K562 (cell line): ENCODE results near the gene PCID2. TPM values are rescaled to one million over a fixed set of nuclear protein-coding genes. Genes with fewer than 3 reads are reported as not detected.
"Not testable (repeated sequence)": the region's sequence is repeated elsewhere in the genome, so short reads cannot be mapped to it uniquely, and the experiment has no call there.

Experiments used
- ATAC-seq: fragments of 200-7000 bp; cut with Tn5 transposase; 3 replicates; pipeline ENCODE4 v1.9.1; 2020; ENCODE audit warnings: moderate library complexity
- BruUV-seq: library from RNA; stranded (reverse); fragments of 400-500 nt; replicated peaks from 2 replicates; lab custom pipeline; 2021; lab: Mats Ljungman, UMichigan
- CTCF ChIA-PET: fragments of 300-600 bp; formaldehyde crosslinking; extraction: SDS; loops from one replicate; lab custom pipeline; 2021; ENCODE audit warnings: low intra/inter-chr PET ratio; lab: Yijun Ruan, JAX
- POLR2A ChIA-PET: fragments of 300-600, 350-650 bp; sonication (Branson Sonifier 250); formaldehyde crosslinking; extraction: SDS; loops from one replicate; lab custom pipeline; 2021; ENCODE audit warnings: antibody characterized with exemption, inconsistent platforms; lab: Yijun Ruan, JAX
- DNase-seq, 4 experiments: peaks; one replicate each; pipeline versions ENCODE4 v3.0.0 to v3.0.0-alpha.2; 2011 to 2018; ENCODE audit warnings: low spot score in 3 of 4, mixed read lengths in 3 of 4; ENCODE audit errors: extremely low read depth in 1 of 4
- FAIRE-seq: peaks from 2 replicates; lab custom pipeline; 2011; peaks lifted over from hg19 to GRCh38; lab: Jason Lieb, UNC
- H2AFZ ChIP-seq: 2 replicates; pipeline ENCODE4 v1.6.0; 2011; ENCODE audit warnings: low read depth, low read length, control low read depth, inconsistent platforms
- H3K27ac ChIP-seq: fragments of 200-600 bp; 3 replicates; pipeline ENCODE4 v1.8.0; 2011; ENCODE audit warnings: low read depth, mild to moderate bottlenecking, control low read depth, inconsistent platforms, low read length, moderate library complexity, mixed read lengths; ENCODE audit errors: extremely low read depth
- H3K27me3 ChIP-seq, 2 experiments: fragments of 300-600 bp in 1 of 2; 2 replicates in 1 of 2; 3 replicates in 1 of 2; pipeline versions ENCODE4 v1.6.0 to v1.8.0; 2011; ENCODE audit warnings: inconsistent platforms in 2 of 2, low read length in 2 of 2, mild to moderate bottlenecking in 1 of 2, mixed read lengths in 1 of 2, moderate library complexity in 1 of 2; ENCODE audit not compliant: control insufficient read depth in 2 of 2, insufficient read depth in 2 of 2
- H3K36me3 ChIP-seq: fragments of 300-600 bp; 3 replicates; pipeline ENCODE4 v1.8.0; 2011; ENCODE audit warnings: mild to moderate bottlenecking, low read length, inconsistent platforms; ENCODE audit not compliant: control insufficient read depth, insufficient read depth
- H3K4me1 ChIP-seq, 2 experiments: fragments of 200-600 bp in 1 of 2; replicated peaks in 1 of 2; 2 replicates in 1 of 2; 3 replicates in 1 of 2; pipeline versions ENCODE4 v1.5.1 to v1.8.0; 2011; ENCODE audit warnings: inconsistent platforms in 2 of 2, low read length in 2 of 2, mild to moderate bottlenecking in 1 of 2, mixed read lengths in 1 of 2, moderate library complexity in 1 of 2; ENCODE audit not compliant: control insufficient read depth in 2 of 2, insufficient read depth in 2 of 2
- H3K4me2 ChIP-seq: 2 replicates; pipeline ENCODE4 v1.6.1; 2011; ENCODE audit warnings: low read length, control low read depth, inconsistent platforms, mixed read lengths; ENCODE audit not compliant: insufficient read depth
- H3K4me3 ChIP-seq: fragments of 200-600 bp; sonication (generic), shearing (Covaris generic); 2 replicates; pipeline ENCODE4 v1.5.1; 2016; ENCODE audit warnings: control low read depth, inconsistent platforms
- H3K79me2 ChIP-seq: fragments of 200-600 bp; 3 replicates; pipeline ENCODE4 v1.8.0; 2011; ENCODE audit warnings: low read length, inconsistent platforms; ENCODE audit not compliant: control insufficient read depth, insufficient read depth
- H3K9ac ChIP-seq, 2 experiments: 2 replicates each; pipeline versions ENCODE4 v1.6.0 to v1.6.1; 2011; ENCODE audit warnings: low read depth in 2 of 2, low read length in 2 of 2, control low read depth in 1 of 2, inconsistent platforms in 1 of 2, mild to moderate bottlenecking in 1 of 2, mixed read lengths in 1 of 2; ENCODE audit not compliant: insufficient read depth in 1 of 2
- H3K9me1 ChIP-seq: one replicate; pipeline ENCODE4 v1.6.0; 2011; ENCODE audit warnings: inconsistent platforms, mild to moderate bottlenecking, low read length, moderate library complexity; ENCODE audit not compliant: control insufficient read depth, insufficient read depth
- H3K9me3 ChIP-seq: replicated peaks from 2 replicates; pipeline ENCODE4 v1.5.1; 2011; ENCODE audit warnings: low read depth, low read length, inconsistent platforms; ENCODE audit not compliant: control insufficient read depth, insufficient read depth
- H4K20me1 ChIP-seq: replicated peaks from 2 replicates; pipeline ENCODE4 v1.6.1; 2011; ENCODE audit warnings: low read length, inconsistent platforms, mixed read lengths; ENCODE audit not compliant: control insufficient read depth, insufficient read depth
- PTBP1 ChIP-seq: fragments of 200-400 bp; formaldehyde crosslinking; IDR thresholded peaks from 2 replicates; pipeline ENCODE4 v1.6.1; 2017; ENCODE audit warnings: low read depth, low read length
- WGBS: fragments of 100-300 bp; shearing (Covaris generic); methylation state at CpG from one replicate; pipeline ENCODE4 v1.1.6; 2016; ENCODE audit warnings: low coverage, mixed read lengths; ENCODE audit not compliant: insufficient coverage; ENCODE audit errors: missing lambda C conversion rate; 5-methylcytosine and 5-hydroxymethylcytosine counted together
- in situ Hi-C: fragments of 300-500 bp; cut with MboI; formaldehyde crosslinking; loops from 4 replicates; pipeline ENCODE4 v1.15.0; 2018; ENCODE audit warnings: inconsistent platforms, mixed read lengths
- intact Hi-C: fragments of 100-400 bp; cut with micrococcal nuclease; formaldehyde crosslinking; loops from 2 replicates; pipeline ENCODE4 v1.14.2; 2022
- polyA plus RNA-seq, 8 experiments: library from polyadenylated mRNA; depleted of rRNA in 4 of 8; stranded (reverse) in 5 of 8; unstranded in 3 of 8; fragments of >200 nt; fragmentation: Nextera tagmentation in 2 of 8; fragmentation: Illumina TruSeq in 1 of 8; extraction: Ambion mirVana in 2 of 8; extraction: Trizol in 1 of 8; gene quantifications; 2 replicates each; pipeline versions ENCODE4 v1.2.1 to v1.2.3, GENCODE V29; 2011 to 2014; ENCODE audit warnings: inconsistent platforms in 1 of 8, missing spikeins in 1 of 8
- total RNA-seq, 7 experiments: library from RNA; depleted of rRNA in 6 of 7; stranded (reverse); fragments of >200 nt in 6 of 7; fragmentation: Illumina TruSeq in 2 of 7; extraction: Trizol in 2 of 7; gene quantifications; 2 replicates each; pipeline versions ENCODE4 v1.2.1 to v1.2.3, GENCODE V29; 2011 to 2021; ENCODE audit warnings: low replicate concordance in 1 of 7
- TF ChIP-seq, protein P1 (sequence below): fragments of 450-650 bp; formaldehyde crosslinking; IDR thresholded peaks from 2 replicates; pipeline ENCODE4 v1.4.0; 2020; ENCODE audit warnings: mild to moderate bottlenecking, moderate library complexity
- TF ChIP-seq, protein P2 (sequence below): sonication (generic); formaldehyde crosslinking; IDR thresholded peaks from 2 replicates; pipeline ENCODE4 v1.8.1; 2023; ENCODE audit warnings: mild to moderate bottlenecking, missing genetic modification reagents

Gene PCID2
- total and polyA plus RNA-seq, 9 of the 15 experiments (the other 6 are each of a cell fraction or from before 2014, with no cell fraction given) = 39.6 to 117 (median 59.6) TPM

DNA sequence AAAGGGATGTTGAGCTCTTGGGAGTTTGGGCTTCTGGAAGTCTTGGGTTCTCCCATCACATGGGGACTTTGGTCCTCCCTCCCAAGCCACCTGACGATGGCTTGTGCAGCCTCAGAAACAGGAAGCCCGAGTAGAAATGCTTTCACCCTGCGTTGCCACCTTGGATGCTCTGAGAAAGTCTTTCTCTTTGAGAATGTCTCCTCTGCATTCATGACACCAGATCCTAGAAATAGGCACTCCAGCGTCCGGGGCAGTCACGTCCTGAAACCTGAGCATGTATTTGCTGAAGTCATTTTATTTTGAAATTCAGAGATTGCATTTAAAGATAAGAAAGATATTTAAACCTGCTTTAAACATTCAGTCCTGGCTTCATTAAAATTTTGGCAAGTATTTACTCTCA, 35.4 kb upstream of the PCID2 start (continued):
- TF ChIP-seq, protein P1, sequence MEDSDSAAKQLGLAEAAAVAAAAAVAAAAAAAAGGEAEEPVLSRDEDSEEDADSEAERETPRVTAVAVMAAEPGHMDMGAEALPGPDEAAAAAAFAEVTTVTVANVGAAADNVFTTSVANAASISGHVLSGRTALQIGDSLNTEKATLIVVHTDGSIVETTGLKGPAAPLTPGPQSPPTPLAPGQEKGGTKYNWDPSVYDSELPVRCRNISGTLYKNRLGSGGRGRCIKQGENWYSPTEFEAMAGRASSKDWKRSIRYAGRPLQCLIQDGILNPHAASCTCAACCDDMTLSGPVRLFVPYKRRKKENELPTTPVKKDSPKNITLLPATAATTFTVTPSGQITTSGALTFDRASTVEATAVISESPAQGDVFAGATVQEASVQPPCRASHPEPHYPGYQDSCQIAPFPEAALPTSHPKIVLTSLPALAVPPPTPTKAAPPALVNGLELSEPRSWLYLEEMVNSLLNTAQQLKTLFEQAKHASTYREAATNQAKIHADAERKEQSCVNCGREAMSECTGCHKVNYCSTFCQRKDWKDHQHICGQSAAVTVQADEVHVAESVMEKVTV (CRISPR knock-in tag) = no peak
- TF ChIP-seq PTBP1 = no peak
- TF ChIP-seq, protein P2, sequence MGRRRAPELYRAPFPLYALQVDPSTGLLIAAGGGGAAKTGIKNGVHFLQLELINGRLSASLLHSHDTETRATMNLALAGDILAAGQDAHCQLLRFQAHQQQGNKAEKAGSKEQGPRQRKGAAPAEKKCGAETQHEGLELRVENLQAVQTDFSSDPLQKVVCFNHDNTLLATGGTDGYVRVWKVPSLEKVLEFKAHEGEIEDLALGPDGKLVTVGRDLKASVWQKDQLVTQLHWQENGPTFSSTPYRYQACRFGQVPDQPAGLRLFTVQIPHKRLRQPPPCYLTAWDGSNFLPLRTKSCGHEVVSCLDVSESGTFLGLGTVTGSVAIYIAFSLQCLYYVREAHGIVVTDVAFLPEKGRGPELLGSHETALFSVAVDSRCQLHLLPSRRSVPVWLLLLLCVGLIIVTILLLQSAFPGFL = no peak
- TF ChIP-seq, all 486 proteins: peak for 0

DNA sequence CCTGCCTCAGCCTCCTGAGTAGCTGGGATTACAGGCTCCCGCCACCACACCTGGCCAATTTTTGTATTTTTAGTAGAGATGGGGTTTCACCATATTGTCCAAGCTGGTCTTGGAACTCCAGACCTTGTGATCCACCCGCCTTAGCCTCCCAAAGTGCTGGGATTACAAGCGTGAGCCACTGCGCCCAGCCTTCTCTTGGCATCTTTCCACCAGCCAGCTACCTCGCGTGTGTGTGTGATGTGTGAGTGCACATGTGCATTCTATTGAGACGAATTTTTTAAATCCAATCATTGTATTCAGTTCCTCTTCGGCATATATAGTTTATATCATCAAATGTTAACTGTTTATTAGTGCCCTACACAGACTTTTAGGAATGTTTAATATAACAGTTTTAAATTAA, 33.2 kb upstream of the PCID2 start:
- not testable (repeated sequence) for H4K20me1 ChIP-seq

More for the DNA sequence above, 33.2 kb upstream of the PCID2 start:
- H3K27ac ChIP-seq, BruUV-seq, H2AFZ ChIP-seq, H3K4me1 ChIP-seq, H3K4me3 ChIP-seq, in situ Hi-C loops, DNase-seq, H3K27me3 ChIP-seq, H3K9ac ChIP-seq, ATAC-seq, H3K4me2 ChIP-seq, CTCF ChIA-PET, intact Hi-C loops, H3K79me2 ChIP-seq, H3K9me3 ChIP-seq, POLR2A ChIA-PET, H3K9me1 ChIP-seq, FAIRE-seq: not testable (repeated sequence)
- 94% methylated on average over 8 of the region's 8 CpGs for WGBS
- H3K36me3 ChIP-seq = peaks cover 85% of the 10 kb centered on the region; the same call in 2 of the 3 replicates
